ENCODE data around the gene EMID1. TPM values are rescaled to one million over a fixed set of nuclear protein-coding genes. Genes with fewer than 3 reads are reported as not detected.

The EMID1 gene
- total RNA-seq, 1 donor from 2014 or later: 0.64 TPM

DNA sequence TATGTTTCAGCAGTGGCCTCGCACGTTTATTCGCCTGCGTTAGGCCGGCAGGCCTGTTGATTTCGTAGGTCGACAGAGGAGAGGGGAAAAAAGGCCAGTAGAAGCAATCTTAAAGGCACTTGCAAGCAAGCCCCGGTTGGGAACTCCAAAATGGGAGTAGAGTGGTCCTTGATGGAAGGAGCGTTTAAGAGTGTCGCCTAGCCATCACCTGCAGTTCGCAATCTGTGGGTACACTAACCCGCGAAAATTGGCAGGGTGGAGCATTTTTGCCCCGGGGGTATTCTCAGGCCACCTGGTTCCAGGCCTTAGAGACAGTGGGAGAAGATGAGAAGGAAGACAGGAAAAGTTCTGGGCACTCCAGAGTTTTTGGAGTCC, 63.5 kb downstream of the EMID1 start:
- H3K36me3 ChIP-seq: peaks cover 15 to 27% of the 10 kb centered on the region in 2 donors
- no peaks in the 10 kb centered on the region for H3K9me3 ChIP-seq
- peak overlapping the region; percentile 96 to 99 for H3K27ac ChIP-seq
- no peaks in the 10 kb centered on the region for H3K27me3 ChIP-seq
- intact Hi-C loops (cut with DNase I): loop anchor here (5.0 kb wide), 1 partner anchor 1153 kb away; no protein-coding TSS in a partner anchor
- TF ChIP-seq, protein P1, sequence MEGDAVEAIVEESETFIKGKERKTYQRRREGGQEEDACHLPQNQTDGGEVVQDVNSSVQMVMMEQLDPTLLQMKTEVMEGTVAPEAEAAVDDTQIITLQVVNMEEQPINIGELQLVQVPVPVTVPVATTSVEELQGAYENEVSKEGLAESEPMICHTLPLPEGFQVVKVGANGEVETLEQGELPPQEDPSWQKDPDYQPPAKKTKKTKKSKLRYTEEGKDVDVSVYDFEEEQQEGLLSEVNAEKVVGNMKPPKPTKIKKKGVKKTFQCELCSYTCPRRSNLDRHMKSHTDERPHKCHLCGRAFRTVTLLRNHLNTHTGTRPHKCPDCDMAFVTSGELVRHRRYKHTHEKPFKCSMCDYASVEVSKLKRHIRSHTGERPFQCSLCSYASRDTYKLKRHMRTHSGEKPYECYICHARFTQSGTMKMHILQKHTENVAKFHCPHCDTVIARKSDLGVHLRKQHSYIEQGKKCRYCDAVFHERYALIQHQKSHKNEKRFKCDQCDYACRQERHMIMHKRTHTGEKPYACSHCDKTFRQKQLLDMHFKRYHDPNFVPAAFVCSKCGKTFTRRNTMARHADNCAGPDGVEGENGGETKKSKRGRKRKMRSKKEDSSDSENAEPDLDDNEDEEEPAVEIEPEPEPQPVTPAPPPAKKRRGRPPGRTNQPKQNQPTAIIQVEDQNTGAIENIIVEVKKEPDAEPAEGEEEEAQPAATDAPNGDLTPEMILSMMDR (IDR thresholded peaks at IDR 0.05): no peak
- H3K4me3 ChIP-seq: peak overlapping the region; percentile 76 to 98
- H3K4me1 ChIP-seq: peaks cover 6 to 47% of the 10 kb centered on the region in 2 donors
- no peak for DNase-seq (ENCODE audit: low spot score in 2 of 2)

GRCh38 chr22:29269731-29270474, 64.2 kb downstream of the EMID1 start:
- intact Hi-C loops (cut with DNase I): loop anchor here (5.0 kb wide), 1 partner anchor 1152 kb away; no protein-coding TSS in a partner anchor
- TF ChIP-seq, protein P1 (IDR thresholded peaks at IDR 0.05): no peak
- Histone ChIP-seq H3K4me1 (peaks cover 6 to 47% of the 10 kb centered on the region in 2 donors), H3K4me3 (peak overlapping the region; percentile 76 to 98), H3K27me3 (no peaks in the 10 kb centered on the region), H3K27ac (peak overlapping the region; percentile 50 to 96), H3K36me3 (peaks cover 17 to 33% of the 10 kb centered on the region in 2 donors), H3K9me3 (no peaks in the 10 kb centered on the region)
- no peak for DNase-seq (ENCODE audit: low spot score in 2 of 2)

- intact Hi-C loops (cut with DNase I): no loop called here
- H3K9me3 ChIP-seq: no peaks in the 10 kb centered on the region
- TF ChIP-seq, protein P1 (IDR thresholded peaks at IDR 0.05): no peak
- H3K27me3 ChIP-seq: no peaks in the 10 kb centered on the region
- H3K36me3 ChIP-seq: peaks cover 19 to 36% of the 10 kb centered on the region in 2 donors
- peak overlapping the region in 1 of 2 donors; percentile 50 for H3K27ac ChIP-seq
- H3K4me1 ChIP-seq: peaks cover 6 to 47% of the 10 kb centered on the region in 2 donors
- H3K4me3 ChIP-seq: peak overlapping the region; percentile 76 to 98
- no peak for DNase-seq (ENCODE audit: low spot score in 2 of 2)
Measured at GRCh38 chr22:29270475-29271271, 65.0 kb downstream of the EMID1 start.

- Histone ChIP-seq H3K4me1 (peaks cover 6 to 34% of the 10 kb centered on the region in 2 donors), H3K36me3 (peaks cover 35 to 55% of the 10 kb centered on the region in 2 donors), H3K27ac (no peak overlapping the region), H3K9me3 (no peaks in the 10 kb centered on the region), H3K27me3 (no peaks in the 10 kb centered on the region), H3K4me3 (no peak overlapping the region)
- DNase-seq (ENCODE audit: low spot score in 2 of 2): no peak
- intact Hi-C loops (cut with DNase I): no loop called here
- TF ChIP-seq, protein P1 (IDR thresholded peaks at IDR 0.05): no peak
Measured at GRCh38 chr22:29272624-29273023, 66.9 kb downstream of the EMID1 start.

- H3K27ac ChIP-seq: no peak overlapping the region
- H3K27me3 ChIP-seq: no peaks in the 10 kb centered on the region
- H3K4me3 ChIP-seq: no peak overlapping the region
- peaks cover 61 to 80% of the 10 kb centered on the region in 2 donors for H3K36me3 ChIP-seq
- TF ChIP-seq, protein P1 (IDR thresholded peaks at IDR 0.05): no peak
- intact Hi-C loops (cut with DNase I): no loop called here
- peaks cover 6 to 24% of the 10 kb centered on the region in 2 donors for H3K4me1 ChIP-seq
- DNase-seq (ENCODE audit: low spot score in 2 of 2): no peak
- H3K9me3 ChIP-seq: no peaks in the 10 kb centered on the region
Measured at GRCh38 chr22:29275167-29275566, 69.5 kb downstream of the EMID1 start.
